HG02973 (cell line): Measurements from ENCODE around the gene PDE1C.

Experiments
- ATAC-seq: cut with Tn5 transposase; IDR thresholded peaks from one replicate; pipeline ENCODE4 v1.9.1; 2021; ENCODE audit warnings: moderate library complexity; ENCODE audit not compliant: unreplicated experiment

Gene PDE1C

GRCh38 chr7:32075612-32076011 is 5.4 kb upstream of the PDE1C start:
- no peak for ATAC-seq

DNA sequence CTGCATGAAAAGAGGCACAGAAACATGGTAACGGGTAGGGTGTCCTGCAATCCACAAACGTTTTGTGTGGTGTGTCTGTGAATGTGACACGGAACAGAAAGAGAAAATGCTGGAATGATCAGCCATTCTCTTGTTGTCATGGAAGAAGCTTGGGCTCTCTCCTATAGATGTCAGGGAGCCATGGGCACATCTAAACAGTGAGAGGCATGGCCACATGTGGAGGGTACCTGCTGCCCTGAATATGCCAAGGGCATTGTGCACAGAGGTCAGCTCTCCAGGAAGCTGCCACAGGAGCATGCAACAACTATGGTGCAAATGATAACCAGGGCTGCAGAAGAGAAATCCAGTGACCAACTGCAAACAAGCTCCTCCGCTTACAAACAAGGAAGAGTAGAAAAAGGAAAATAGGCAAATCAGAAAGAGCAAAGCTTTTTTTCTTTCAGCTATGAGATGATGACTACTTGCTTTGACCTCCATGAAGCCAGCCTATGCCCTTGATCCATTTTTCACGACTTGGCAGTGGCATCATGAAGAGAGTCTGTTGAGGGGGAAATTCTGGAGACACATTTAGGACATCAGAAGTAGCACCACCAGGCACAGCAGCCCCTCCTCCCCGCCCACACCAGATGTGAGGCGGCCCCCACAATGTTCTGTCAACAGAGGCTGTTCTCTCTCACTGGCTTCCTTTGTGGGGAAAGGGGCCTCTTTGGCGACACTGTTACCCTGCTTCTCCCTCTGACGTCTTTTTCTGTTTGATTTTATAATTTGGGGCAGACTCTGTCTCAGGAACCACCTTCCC is 4.8 kb upstream of the PDE1C start:
- ATAC-seq = no peak

DNA sequence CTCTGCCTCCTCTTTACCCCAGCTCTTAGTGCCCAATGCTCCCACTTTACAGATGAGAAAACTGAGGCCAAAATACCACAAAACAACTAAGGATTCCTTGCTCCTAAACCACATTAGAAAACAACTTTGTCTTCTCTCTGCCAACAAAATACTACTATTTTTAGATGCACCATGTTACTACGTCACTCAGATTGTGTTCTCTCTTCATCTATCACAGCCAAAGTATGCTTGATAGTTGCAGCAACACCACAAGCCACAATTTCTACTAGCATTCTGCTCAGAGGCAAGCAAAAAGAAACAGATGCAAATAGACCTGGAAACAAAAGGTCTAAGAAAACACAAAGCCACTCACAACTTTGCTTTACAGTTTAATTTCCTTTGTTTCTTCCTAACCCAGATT is 3.3 kb upstream of the PDE1C start:
- no peak for ATAC-seq

DNA sequence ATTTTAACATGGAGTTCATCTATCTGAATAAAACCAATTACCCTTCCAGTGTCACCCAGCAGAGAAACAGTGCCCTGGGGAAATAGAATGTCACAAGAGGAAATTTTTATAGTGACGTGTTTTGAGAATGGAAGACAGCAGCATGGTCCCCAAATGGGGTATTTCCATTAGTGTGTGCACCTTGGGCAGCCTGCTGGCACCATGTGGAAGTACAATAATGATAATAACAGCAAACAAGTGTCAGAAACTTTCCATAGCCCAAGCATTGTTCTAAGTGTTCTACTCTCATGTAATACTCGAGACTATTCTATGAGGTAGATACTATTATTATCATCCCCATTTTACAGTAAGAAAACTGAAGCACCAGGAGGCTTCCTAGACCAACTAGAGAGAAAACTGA is 2.2 kb upstream of the PDE1C start:
- ATAC-seq = no peak

DNA sequence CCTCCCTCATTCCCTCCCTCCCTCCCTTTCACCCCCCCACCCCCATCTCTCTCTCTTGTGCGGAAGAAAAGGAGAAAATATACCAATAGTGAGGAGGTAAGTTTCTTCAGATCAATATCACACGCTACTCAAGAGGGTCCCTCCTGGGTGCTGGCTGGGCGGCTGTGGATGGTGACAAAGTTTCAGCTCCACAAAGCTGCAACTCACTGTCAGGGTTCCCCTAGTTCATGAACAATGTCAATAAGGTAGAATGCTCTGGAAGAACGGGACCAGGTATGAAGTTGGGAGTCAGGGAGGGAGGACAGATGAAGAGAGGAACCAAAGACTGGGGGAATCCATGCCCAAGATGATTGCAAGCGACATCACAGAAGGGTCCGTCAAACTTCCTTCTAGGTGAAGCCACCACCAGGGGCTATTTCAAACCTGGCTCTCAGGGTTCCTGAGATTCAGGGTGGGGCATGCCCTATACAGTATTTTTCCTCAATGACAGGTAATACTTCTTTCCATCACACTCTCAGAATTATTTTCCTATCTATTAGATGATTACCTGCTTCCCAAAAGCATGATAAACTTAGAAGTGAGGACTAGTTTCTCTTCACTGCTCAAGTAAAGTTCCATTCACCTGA is 1.4 kb upstream of the PDE1C start:
- ATAC-seq = no peak

DNA sequence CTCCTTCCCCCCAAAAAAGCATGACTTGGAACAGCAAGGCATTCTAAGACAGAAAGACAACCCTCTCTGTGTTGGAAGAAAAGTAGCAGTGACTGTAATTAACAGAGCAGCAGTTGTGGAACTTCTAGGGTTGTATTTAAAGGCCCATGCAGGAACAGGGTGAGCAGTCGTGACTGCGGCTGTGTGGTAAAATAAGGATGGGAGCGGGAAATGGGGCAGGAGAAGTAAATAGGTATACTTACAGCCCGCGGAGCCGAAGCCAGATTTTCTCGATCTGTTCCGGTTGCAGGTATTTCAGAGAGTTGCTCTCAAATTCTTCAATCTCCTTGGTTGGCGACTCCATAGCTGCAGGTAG is 179 bp downstream of the PDE1C start:
- ATAC-seq = no peak

- ATAC-seq = no peak
Observed at GRCh38 chr7:32069116-32069650, 1.0 kb downstream of the PDE1C start.

- no peak for ATAC-seq
Observed at GRCh38 chr7:32068411-32069101, 1.7 kb downstream of the PDE1C start.

- ATAC-seq = no peak
Observed at GRCh38 chr7:32066441-32066840, 3.8 kb downstream of the PDE1C start.

DNA sequence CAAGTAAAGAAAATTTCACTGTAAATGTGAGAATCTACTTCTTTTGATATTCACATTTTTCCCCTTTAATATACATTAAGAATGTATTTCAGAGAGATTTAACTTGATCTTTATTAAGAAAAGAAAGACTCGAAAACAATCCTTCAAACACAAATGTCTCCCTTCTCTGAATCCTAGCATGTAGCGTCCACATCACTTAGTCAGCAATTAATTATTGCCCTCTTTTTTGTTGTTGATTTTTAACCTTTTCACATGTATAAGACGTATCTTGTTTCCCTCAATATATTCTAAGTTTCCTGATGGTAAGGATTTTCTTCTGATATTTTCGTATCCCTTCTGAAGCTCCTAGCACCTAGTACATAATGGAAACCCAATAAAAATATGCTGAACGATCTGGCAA is 6.6 kb downstream of the PDE1C start:
- no peak for ATAC-seq

- ATAC-seq = no peak
Observed at GRCh38 chr7:32062150-32062549, 8.1 kb downstream of the PDE1C start.

- no peak for ATAC-seq
Observed at GRCh38 chr7:32061346-32061745, 8.9 kb downstream of the PDE1C start.

GRCh38 chr7:32059289-32060011 is 10.8 kb downstream of the PDE1C start:
- no peak for ATAC-seq

DNA sequence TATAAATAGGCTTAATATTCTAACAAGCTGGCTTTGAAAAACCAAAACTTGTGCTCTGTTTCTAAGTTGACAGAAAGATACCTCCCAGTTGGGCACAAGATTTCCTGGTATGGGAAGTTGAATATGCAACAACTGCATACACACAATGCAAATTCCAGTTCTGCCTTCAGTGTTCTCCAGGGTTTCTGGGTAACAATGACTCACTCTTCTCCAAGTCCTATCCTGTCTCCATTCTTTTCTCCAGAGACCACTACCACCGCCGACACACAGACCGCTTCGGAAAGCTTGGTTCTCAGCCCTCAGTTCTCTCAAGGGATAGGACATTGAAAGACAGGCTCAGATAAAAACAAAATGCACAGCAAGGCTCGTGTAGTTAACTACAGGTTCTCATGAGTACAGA is 12.2 kb downstream of the PDE1C start:
- ATAC-seq = no peak

DNA sequence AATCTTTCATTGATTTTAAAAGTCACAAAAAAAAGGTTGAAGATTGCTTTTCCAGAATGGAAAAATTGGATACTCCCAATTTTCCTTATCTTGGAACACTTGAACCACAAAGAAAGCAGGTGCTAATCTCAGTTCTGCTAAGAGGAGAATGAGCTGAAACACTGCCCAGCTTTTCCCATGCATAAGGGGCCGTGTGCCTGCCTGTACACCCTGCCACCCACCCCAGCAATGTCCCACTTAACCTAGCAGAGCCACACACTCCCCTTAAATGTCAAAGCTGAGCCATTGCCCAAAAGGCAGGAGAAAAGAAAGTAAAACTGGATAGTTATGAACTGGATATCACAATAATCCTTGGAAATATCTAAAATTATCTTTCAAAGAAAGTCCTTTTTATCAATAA is 13.4 kb downstream of the PDE1C start:
- ATAC-seq = no peak

DNA sequence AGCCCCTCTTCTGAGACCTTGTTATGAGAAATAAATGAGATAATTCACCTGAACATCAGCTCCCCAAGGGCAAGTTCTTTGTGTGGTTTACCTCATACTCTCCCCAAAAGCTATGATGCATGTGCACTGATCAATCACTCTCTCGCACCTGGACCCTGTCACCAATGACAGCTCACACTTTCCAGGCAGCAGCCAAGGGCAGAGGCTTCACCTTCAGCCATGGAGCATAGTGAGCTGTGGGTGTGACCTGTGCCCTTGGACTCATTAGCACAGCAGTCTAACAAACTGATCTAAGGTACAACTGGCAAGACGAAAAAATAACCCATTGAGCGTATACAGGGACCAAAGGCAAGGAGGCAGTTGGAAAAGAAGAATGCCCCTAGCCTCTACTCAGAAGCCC is 17.0 kb downstream of the PDE1C start:
- no peak for ATAC-seq

- no peak for ATAC-seq
Observed at GRCh38 chr7:32051128-32051527, 19.1 kb downstream of the PDE1C start.

GRCh38 chr7:32049599-32049998 is 20.6 kb downstream of the PDE1C start:
- ATAC-seq = no peak

- ATAC-seq = peak; percentile 56
Observed at GRCh38 chr7:32048970-32049491, 21.2 kb downstream of the PDE1C start.

GRCh38 chr7:32047801-32048200 is 22.4 kb downstream of the PDE1C start:
- ATAC-seq = no peak

DNA sequence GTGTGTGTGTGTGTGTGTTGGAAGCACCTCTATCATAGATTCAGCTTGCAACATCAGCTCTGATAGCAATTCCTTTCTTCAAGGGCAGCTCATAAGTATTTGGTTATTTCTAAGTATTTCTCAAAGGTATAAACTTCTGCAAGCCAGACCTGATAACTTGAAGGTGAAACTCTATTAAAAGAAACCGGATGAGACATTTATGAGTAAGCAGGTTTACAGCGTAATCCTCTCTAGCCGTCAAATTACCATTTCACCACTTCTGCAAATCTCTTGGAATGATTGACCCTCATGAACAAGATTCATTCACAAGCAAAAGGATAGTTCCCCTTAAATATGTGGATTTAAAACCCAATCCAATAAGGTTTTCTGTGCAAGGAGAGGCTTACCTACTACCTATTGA is 23.1 kb downstream of the PDE1C start:
- no peak for ATAC-seq
